CD4-positive, alpha-beta T cell treated with Interleukin-12 subunit alpha and Interleukin-12 subunit beta, for 1 hour (primary cell): ENCODE data around the gene TFB1M.
"Not testable (repeated sequence)": the region's sequence is repeated elsewhere in the genome, so short reads cannot be mapped to it uniquely, and the experiment has no call there.

Experiments
- DNase-seq: peaks from one replicate; pipeline ENCODE4 v3.0.0-alpha.2; 2020

The TFB1M gene

GRCh38 chr6:155329460-155330132, 15.3 kb upstream of the TFB1M start:
- DNase-seq, result no peak

DNA sequence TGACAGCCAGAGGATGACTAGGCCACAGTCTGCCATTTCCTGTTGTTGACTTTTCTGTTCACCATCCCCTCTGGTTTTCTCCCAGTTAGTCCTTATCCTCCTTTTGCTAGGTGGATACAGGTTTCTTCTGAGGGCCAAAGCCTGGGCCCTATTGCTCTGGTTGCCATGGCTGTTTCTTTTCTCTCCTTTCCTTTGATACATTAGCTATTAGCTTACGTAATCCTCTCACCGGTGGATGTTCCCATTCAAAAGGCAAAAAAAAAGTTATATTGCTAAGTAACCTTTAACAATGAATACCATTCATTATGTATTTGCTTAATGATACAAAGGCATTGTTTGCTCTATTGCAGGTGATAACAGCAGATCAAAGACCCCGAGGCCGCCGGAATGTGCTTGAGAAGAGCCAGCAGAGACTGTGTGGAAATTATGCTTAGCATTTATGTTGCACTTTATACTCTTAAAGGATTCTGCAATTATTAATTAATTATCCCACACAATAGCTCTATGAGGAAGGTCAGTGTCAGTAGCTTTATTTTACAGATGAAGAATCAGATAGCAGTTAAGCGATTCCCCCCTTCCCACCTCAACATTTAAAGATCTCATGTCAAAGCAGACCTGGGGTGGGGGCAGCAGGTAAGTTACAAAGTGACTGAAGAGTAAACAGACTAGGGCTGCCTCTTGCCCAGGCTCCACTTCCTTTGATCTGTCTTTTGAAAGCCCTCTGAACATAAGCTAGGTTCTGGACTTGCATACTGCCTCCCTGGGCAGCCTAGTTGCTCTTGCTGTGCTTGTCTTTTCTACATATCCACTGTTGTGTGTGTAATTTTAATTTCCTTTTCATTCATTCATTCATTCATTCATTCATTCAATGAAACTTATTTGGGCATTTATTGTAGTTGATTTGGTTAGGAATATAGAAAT, 14.5 kb upstream of the TFB1M start:
- DNase-seq, result no peak

DNA sequence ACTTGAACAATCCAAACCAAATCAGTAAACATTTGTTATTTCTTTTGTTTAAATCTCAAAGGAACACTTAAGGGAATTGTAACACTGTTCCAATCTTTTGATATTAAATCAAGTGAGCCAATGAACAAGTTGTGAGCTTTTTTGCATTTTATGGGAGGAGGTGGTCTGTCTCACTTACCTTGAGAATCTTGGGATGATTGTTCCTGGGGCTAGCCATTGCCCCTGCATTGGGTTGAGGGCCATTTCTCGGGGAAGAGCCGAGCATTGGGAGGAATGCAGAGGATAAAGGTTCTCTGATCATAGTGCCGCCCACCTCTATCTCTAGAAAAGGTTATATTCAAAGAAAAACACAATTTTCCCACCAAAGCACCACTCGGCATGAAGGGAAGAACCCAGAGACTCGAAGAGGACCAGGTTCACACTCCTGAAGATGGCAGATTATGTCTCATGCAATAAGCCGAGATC, 13.8 kb upstream of the TFB1M start:
- no peak for DNase-seq

- peak; percentile 70 for DNase-seq
These were observed 13.2 kb upstream of the TFB1M start for GRCh38 chr6:155327326-155328073.

- DNase-seq, result no peak
These were observed 11.6 kb upstream of the TFB1M start for GRCh38 chr6:155325700-155326516.

- no peak for DNase-seq
These were observed 10.7 kb upstream of the TFB1M start for GRCh38 chr6:155324993-155325392.

DNA sequence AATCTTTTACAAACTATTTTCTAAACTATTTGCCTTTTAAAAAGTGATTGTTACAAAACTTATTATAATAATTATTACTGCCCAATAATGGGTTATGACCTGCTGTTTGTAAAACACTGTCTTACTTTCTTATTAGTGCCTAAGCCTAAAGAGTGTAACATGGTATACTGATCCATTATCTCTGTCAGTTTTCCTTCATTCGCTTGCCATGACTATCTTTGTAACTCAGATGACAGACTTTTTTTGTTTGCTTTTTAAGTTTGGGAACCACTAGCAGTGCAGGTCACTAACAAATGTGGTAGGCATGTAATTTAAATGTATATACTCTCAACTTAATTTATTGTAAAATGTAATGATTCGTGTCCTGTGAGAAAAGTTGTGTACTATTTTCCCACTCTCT, 9.9 kb upstream of the TFB1M start:
- DNase-seq, result no peak

DNA sequence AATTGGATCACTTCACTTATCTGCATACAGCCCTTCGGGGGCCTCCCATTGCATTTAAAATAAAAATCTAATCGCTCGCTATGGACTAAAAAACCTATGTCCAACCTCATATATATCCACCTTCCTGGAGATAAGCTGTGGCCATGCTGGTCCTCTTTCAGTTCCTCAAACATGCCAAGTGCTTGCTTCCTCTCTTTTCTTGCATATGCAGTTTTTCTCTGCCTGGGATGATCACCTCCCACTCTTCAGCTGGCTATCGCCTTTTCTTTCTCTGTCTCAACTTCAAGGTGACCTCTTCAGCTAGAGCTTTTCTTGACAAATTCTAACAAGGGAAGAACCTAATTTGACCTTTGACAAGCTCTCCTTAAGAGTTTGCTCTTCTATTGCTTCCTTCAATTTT, 5.6 kb upstream of the TFB1M start:
- no peak for DNase-seq

- DNase-seq, result peak; percentile 15
These were observed 2.9 kb upstream of the TFB1M start for GRCh38 chr6:155317186-155317585.

GRCh38 chr6:155316419-155316818, 2.1 kb upstream of the TFB1M start:
- no peak for DNase-seq

DNA sequence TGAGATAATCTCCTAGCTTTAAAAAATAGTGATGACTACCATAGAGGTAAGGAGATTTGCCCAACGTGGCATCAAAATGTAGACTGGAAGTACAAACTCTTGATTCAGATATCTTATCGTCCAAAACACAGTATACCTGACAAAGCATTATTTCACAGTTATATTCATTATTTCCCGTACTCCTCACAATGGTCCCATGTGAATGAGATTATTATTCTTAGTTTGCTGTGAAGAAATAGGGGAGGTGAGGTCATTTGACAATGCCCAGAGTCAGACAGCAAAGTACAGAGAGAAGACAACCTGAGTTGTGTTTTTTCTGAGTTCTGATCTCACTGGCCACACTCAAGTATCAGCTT, 1.2 kb upstream of the TFB1M start:
- no peak for DNase-seq

DNA sequence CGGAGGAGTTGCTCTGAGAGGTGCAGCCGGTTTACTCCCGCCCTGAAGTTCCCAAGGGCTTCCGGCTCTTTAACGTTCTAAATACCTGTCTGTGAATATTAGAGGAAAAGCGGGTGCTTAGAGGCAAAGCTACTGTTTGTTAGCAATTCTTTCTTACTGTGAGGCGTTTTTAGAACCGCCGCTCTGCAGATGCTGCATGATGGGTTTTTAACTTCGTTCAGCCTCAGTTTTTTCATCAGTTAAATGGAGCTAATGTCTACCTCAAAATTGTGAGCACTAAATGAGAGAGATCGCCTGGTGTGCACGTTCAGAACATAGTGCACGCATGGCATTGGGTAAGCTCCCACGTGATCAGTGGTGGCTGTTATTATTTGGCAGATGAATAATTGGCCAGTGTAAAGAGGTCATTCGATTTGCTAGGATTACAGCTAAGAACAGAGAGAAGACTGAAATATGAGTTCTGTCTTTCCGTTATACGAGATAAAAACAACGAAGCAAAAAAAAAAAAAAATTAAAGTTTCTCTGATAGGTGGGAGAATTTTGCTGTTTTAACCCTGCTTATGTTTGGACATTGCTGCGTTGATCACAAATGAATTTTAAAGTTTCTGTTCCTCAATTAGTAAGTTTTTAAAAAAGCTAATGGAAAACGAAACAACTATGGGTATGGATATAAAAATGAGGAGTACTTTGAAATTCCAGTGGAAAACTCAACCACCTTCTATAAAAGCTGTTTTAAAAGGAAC, 660 bp upstream of the TFB1M start:
- DNase-seq, result peak; percentile 75

- DNase-seq, result peak; percentile 27
These were observed 637 bp downstream of the TFB1M start for GRCh38 chr6:155313602-155314091.

DNA sequence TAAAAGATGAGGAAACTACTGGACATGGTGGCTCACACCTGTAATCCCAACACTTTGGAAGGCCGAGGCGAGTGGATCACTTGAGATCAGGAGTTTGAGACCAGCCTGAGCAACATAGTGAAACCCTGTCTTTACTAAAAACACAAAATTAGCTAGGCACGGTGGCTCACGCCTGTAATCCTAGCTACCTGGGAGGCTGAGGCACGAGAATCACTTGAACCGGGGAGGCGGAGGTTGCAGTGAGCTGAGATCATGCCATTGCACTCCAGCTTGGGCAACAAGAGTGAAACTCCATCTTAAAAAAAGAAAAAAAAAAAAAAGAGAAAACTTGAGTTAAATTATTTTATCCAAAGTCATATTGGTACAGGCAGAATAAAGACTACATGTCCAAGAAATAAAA, 1.3 kb downstream of the TFB1M start:
- DNase-seq, result not testable (repeated sequence)

DNA sequence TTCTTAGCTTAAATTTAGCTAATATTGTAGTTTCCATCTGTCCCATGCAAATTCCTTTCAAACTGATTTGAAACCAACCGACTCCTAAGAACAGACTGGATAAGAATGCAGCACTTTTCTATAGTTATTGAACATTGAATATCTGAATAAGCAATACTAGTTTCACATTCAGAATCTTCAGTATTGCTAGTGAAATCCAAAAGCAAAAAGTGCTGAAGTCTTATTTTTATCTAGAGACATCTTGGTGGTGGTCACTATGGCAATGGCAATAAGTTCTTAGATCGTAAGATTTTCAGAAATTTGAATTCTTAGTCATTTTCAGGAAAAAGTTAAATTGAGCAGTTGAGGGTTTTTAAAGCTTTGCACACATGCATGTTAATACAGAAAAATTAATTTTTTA, 2.7 kb downstream of the TFB1M start:
- DNase-seq, result no peak

DNA sequence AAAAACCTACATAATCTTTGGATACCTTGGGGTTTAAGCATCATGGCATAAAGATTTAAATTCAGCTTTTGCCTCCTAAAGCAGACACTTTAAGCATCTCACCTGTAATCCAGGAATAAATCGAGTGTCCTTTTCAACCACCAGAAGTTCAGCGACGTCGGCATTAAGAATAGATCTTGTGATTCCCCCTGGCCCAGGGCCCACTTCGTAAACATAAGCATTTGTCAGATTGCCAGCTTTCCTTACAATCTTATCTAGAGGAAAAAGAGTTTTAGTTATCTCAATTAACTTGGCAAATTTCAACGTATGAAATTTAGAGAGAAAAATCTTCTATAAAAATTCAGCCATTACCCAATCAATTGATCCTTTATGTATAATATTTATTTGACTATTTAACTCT, 3.2 kb downstream of the TFB1M start:
- no peak for DNase-seq

DNA sequence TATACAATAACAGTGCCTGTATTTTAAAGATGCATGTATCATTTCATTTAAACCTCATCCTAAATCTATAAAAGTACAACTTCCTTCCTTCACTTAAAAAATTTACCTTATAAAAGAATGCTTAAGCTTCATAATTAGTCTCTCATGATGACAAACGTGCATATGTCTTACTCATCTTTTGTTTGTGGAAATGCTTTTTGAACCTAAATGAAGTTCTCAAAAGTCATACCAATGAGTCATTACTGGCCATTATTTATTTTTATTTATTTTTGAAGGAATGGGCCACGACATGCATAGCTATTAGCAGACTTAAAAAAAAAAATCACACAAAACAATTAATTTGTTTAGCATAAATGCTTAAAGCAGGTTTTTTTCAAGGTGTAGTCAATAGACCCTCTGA, 3.7 kb downstream of the TFB1M start:
- no peak for DNase-seq

- DNase-seq, result no peak
These were observed 5.1 kb downstream of the TFB1M start for GRCh38 chr6:155309150-155309549.

DNA sequence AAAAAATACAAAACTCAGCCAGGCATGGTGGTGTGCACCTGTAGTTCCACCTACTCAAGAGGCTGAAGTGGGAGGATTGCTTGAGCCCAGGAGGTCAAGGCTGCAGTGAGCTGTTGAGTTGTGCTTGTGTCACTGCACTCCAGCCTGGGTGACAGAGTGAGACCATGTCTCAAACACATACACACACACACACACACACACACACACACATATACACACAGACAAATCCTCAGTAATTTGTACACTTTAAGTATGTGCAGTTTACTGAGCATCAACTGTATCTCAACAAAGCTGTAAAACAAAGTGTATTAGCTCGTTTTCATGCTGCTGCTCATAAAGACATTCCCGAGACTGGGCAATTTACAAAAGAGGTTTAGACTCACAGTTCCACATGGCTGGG, 7.3 kb downstream of the TFB1M start:
- no peak for DNase-seq

DNA sequence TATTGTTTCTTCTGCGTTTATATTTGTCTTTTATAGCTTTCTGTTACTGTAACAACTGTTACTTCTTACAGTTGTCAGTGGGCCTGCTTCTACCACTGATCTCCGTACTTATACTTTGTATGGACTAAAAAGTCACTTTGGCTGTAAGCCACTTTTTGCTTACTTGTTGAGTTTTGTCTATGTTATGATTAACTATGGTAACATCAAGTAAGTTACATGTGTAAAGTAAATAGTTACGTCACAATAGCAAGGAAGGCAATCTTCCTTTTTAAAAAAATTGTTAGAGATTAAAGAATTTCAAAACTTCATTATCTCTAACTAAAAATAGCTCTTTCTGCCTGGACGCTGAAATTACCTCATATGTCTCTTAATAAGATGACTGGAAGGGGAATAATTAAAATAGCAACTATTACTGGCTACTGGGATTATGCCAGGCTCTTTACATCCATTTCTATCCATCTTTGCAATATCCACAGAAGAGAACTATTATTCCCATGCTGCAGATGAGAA, 10.9 kb downstream of the TFB1M start:
- DNase-seq, result no peak

DNA sequence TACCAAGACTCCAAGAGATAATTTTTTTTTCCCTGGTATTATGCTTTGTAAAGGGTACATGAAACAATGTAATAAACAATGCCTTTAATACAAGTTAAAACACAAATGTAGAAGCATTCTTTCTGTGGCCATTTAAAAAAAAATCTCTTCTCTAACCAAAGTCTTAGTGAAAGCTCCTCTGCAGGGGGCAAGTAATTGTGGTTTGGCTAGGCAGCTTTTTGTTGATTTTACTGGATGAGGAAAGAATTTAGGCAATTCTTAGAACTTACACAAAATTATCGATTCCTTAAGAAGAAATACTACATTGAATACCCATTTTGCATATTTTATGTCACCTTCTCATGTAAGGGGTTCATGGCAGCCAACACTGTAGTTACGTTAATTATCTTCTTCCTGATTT, 12.4 kb downstream of the TFB1M start:
- DNase-seq, result no peak

- no peak for DNase-seq
These were observed 16.6 kb downstream of the TFB1M start for GRCh38 chr6:155297669-155298068.
